Lung (tissue), 12 donors: ENCODE data around the gene HIRA. TPM values are rescaled to one million over a fixed set of nuclear protein-coding genes. Genes with fewer than 3 reads are reported as not detected.

Experiments used
- ATAC-seq: fragments of 200-7000 bp; cut with Tn5 transposase; one replicate; pipeline ENCODE4 v1.9.1; 2020; ENCODE audit warnings: moderate number of reproducible peaks; ENCODE audit not compliant: insufficient read depth, low FRiP score
- DNase-seq, 3 donors: peaks; one replicate each; pipeline ENCODE4 v3.0.0-alpha.2; 2013 to 2017
- H3K27ac ChIP-seq, 2 donors: one replicate each; pipeline ENCODE4 v1.5.1; 2013; ENCODE audit warnings: mild to moderate bottlenecking in 2 of 2, moderate library complexity in 2 of 2, control low read depth in 1 of 2, inconsistent platforms in 1 of 2, low read depth in 1 of 2, low read length in 1 of 2
- H3K27me3 ChIP-seq, 3 donors: one replicate each; pipeline ENCODE4 v1.5.1; 2013; ENCODE audit warnings: low read length in 2 of 3; ENCODE audit not compliant: control insufficient read depth in 3 of 3, insufficient read depth in 3 of 3
- H3K36me3 ChIP-seq, 4 donors: one replicate each; pipeline ENCODE4 v1.5.1; 2013; ENCODE audit warnings: low read length in 4 of 4, mild to moderate bottlenecking in 1 of 4, moderate library complexity in 1 of 4; ENCODE audit not compliant: control insufficient read depth in 4 of 4, insufficient read depth in 4 of 4
- H3K4me1 ChIP-seq, 5 donors: one replicate each; pipeline ENCODE4 v1.5.1; 2013; ENCODE audit warnings: low read length in 5 of 5, mild to moderate bottlenecking in 2 of 5, moderate library complexity in 1 of 5; ENCODE audit not compliant: control insufficient read depth in 5 of 5, insufficient read depth in 5 of 5
- H3K4me3 ChIP-seq: one replicate; pipeline ENCODE4 v1.5.1; 2013; ENCODE audit warnings: mild to moderate bottlenecking, control low read depth, moderate library complexity
- H3K9ac ChIP-seq, 2 donors: one replicate each; pipeline ENCODE4 v1.5.1; 2013; ENCODE audit warnings: low read length in 2 of 2, control low read depth in 1 of 2; ENCODE audit not compliant: insufficient read depth in 1 of 2
- H3K9me3 ChIP-seq, 4 donors: one replicate each; pipeline ENCODE4 v1.5.1; 2013; ENCODE audit warnings: low read length in 3 of 4, mild to moderate bottlenecking in 1 of 4, moderate library complexity in 1 of 4; ENCODE audit not compliant: control insufficient read depth in 4 of 4, insufficient read depth in 3 of 4
- WGBS, 2 donors: extraction: QIAGEN DNeasy Blood & Tissue Kit; methylation state at CpG; one replicate each; pipeline ENCODE4 v1.1.7; 2013; 5-methylcytosine and 5-hydroxymethylcytosine counted together
- polyA plus RNA-seq, 2 donors: library from polyadenylated mRNA; stranded (reverse); fragments of 200-250 nt; gene quantifications; one replicate each; pipeline ENCODE4 v1.2.1, GENCODE V29; 2013
- total RNA-seq, 2 donors: library from RNA; depleted of rRNA in 1 of 2; stranded (reverse); fragments of >200 nt in 1 of 2; gene quantifications; one replicate each; pipeline ENCODE4 v1.2.1, GENCODE V29; 2014 to 2021
- TF ChIP-seq, protein P1 (sequence below): IDR thresholded peaks from 2 replicates; pipeline ENCODE4 v1.5.1; 2012; ENCODE audit warnings: mild to moderate bottlenecking; ENCODE audit errors: control extremely low read depth, extremely low read depth
- donor health status: control.
- donor health status: control.
- donor health status: Bipolar disorder and iron deficiency.
- donor health status: healthy.
- donor health status: DM: yes; HTN: yes; CAD: no.

Gene HIRA
- total and polyA plus RNA-seq, 4 donors, result 7.5 to 27.2 (median 17.3) TPM

GRCh38 chr22:19412478-19412877, 19.1 kb downstream of the HIRA start:
- Histone ChIP-seq H3K4me3 (no peak overlapping the region), H3K27ac (no peak overlapping the region), H3K9ac (no peak overlapping the region), H3K36me3 (peaks cover 0 to 14% (median 0%) of the 10 kb centered on the region in 4 donors), H3K4me1 (peaks cover 0 to 7% (median 0%) of the 10 kb centered on the region in 5 donors), H3K9me3 (no peaks in the 10 kb centered on the region), H3K27me3 (no peaks in the 10 kb centered on the region)
- no peak for ATAC-seq
- TF ChIP-seq, protein P1, sequence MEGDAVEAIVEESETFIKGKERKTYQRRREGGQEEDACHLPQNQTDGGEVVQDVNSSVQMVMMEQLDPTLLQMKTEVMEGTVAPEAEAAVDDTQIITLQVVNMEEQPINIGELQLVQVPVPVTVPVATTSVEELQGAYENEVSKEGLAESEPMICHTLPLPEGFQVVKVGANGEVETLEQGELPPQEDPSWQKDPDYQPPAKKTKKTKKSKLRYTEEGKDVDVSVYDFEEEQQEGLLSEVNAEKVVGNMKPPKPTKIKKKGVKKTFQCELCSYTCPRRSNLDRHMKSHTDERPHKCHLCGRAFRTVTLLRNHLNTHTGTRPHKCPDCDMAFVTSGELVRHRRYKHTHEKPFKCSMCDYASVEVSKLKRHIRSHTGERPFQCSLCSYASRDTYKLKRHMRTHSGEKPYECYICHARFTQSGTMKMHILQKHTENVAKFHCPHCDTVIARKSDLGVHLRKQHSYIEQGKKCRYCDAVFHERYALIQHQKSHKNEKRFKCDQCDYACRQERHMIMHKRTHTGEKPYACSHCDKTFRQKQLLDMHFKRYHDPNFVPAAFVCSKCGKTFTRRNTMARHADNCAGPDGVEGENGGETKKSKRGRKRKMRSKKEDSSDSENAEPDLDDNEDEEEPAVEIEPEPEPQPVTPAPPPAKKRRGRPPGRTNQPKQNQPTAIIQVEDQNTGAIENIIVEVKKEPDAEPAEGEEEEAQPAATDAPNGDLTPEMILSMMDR, result no peak
- DNase-seq, result no peak
- 77 to 91% methylated on average over 4 of the region's 4 CpGs for WGBS, 2 donors

DNA sequence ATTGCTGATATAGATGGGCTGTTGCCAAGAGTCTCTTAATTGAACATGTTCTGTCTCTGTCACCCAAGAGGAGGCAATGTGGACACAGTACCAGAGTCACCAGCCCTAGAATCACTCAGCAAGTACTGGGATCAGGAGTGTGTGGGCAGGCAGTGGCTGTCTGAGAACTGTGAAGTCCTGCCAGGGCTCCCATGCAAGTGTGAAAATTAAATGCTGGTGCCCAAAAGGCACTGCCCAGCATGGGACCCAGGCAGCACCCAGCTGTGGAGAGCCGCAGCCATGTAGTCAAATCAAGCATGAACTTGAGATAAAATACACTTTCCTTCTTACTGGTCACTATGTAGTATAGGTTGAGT, 19.9 kb downstream of the HIRA start:
- peaks cover 0 to 18% (median 2%) of the 10 kb centered on the region in 4 donors for H3K36me3 ChIP-seq
- TF ChIP-seq, protein P1, result no peak
- no peak overlapping the region for H3K4me3 ChIP-seq
- H3K27ac ChIP-seq, result no peak overlapping the region
- peaks cover 0 to 8% (median 0%) of the 10 kb centered on the region in 5 donors for H3K4me1 ChIP-seq
- ATAC-seq (no peak), DNase-seq (no peak)
- H3K27me3 ChIP-seq, result no peaks in the 10 kb centered on the region
- H3K9ac ChIP-seq, result no peak overlapping the region
- 96 to 100% methylated on average over 1 of the region's 1 CpG for WGBS, 2 donors
- H3K9me3 ChIP-seq, result no peaks in the 10 kb centered on the region

DNA sequence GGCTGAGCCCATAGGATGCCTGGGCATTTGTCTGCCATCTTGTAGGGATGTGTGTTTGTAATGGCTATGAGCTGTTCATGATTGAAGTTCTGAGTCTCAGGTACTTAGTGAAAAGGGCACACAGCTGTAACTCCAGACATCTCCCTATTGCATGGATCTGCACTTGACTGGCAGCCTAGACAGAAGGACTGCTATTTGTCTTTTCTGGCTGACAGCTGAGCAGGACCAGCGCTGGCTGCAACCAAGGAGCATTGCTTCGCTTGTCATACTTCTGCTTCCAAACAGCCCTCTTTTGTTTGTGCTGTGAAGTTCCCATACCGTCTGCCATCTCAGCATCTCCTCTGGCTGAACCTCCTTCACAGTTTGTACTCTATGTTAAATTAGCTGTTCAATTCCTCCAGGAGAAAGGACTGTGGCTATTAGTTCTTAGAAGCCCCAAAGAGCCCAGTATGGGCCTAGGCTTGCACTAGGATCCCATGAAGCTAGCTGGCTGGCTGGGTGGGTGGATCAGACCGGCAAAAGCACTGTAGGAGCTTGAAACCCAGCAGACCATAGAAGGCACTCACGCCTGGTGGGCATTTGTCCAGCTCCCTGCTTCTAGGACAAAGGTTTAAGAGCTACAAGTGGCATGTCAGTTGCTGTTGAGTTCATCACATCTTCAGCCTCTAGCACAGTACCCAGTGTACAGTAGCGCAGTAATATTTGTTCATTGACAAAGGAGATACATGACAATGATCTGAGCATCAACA, 20.4 kb downstream of the HIRA start:
- Histone ChIP-seq H3K27me3 (no peaks in the 10 kb centered on the region), H3K9ac (no peak overlapping the region), H3K4me3 (no peak overlapping the region), H3K9me3 (no peaks in the 10 kb centered on the region), H3K36me3 (peaks cover 0 to 23% (median 5%) of the 10 kb centered on the region in 4 donors), H3K27ac (peak overlapping the region in 1 of 2 donors; percentile 3), H3K4me1 (peaks cover 0 to 12% (median 0%) of the 10 kb centered on the region in 5 donors)
- WGBS, 2 donors, result 96 to 97% methylated on average over 6 of the region's 6 CpGs
- TF ChIP-seq, protein P1, result no peak
- ATAC-seq (no peak), DNase-seq (no peak)
